ENCODE data around the gene MICAL3.

MICAL3 gene

GRCh38 chr22:17884084-17884483, 140.3 kb downstream of the MICAL3 start:
- Histone ChIP-seq H3K27me3 (replicated peaks) (no peaks in the 10 kb centered on the region), H3K27ac (no peak overlapping the region), H3K36me3 (replicated peaks) (peaks cover 7% of the 10 kb centered on the region), H3K4me3 (ENCODE audit: low read depth, low read length) (no peak overlapping the region)
- in situ Hi-C loops (cut with HindIII; ENCODE audit: low pct_ligation_motif_present, low sequenced_read_pairs): no loop called here
- TF ChIP-seq CTCF (IDR thresholded peaks at IDR 0.05; ENCODE audit: low read depth, low read length, missing control alignments): no peak
- DNase-seq: no peak

- Histone ChIP-seq H3K27ac (no peak overlapping the region), H3K27me3 (replicated peaks) (no peaks in the 10 kb centered on the region), H3K4me3 (ENCODE audit: low read depth, low read length) (no peak overlapping the region), H3K36me3 (replicated peaks) (peaks cover 9% of the 10 kb centered on the region)
- in situ Hi-C loops (cut with HindIII; ENCODE audit: low pct_ligation_motif_present, low sequenced_read_pairs): no loop called here
- DNase-seq: no peak
- TF ChIP-seq CTCF (IDR thresholded peaks at IDR 0.05; ENCODE audit: low read depth, low read length, missing control alignments): no peak
These were observed 141.0 kb downstream of the MICAL3 start for GRCh38 chr22:17883356-17883755.

GRCh38 chr22:17882727-17883126, 141.6 kb downstream of the MICAL3 start:
- no peak for DNase-seq
- Histone ChIP-seq H3K4me3 (ENCODE audit: low read depth, low read length) (no peak overlapping the region), H3K27me3 (replicated peaks) (no peaks in the 10 kb centered on the region), H3K27ac (no peak overlapping the region), H3K36me3 (replicated peaks) (peaks cover 9% of the 10 kb centered on the region)
- no peak for TF ChIP-seq CTCF (IDR thresholded peaks at IDR 0.05; ENCODE audit: low read depth, low read length, missing control alignments)
- in situ Hi-C loops (cut with HindIII; ENCODE audit: low pct_ligation_motif_present, low sequenced_read_pairs): no loop called here

- no peak for TF ChIP-seq CTCF (IDR thresholded peaks at IDR 0.05; ENCODE audit: low read depth, low read length, missing control alignments)
- no peak overlapping the region for H3K27ac ChIP-seq
- peaks cover 9% of the 10 kb centered on the region for H3K36me3 ChIP-seq (replicated peaks)
- no peak for DNase-seq
- in situ Hi-C loops (cut with HindIII; ENCODE audit: low pct_ligation_motif_present, low sequenced_read_pairs): no loop called here
- H3K4me3 ChIP-seq (ENCODE audit: low read depth, low read length): no peak overlapping the region
- H3K27me3 ChIP-seq (replicated peaks): no peaks in the 10 kb centered on the region
These were observed 142.2 kb downstream of the MICAL3 start for GRCh38 chr22:17882162-17882561.

- no peak for TF ChIP-seq CTCF (IDR thresholded peaks at IDR 0.05; ENCODE audit: low read depth, low read length, missing control alignments)
- Histone ChIP-seq H3K27me3 (replicated peaks) (no peaks in the 10 kb centered on the region), H3K4me3 (ENCODE audit: low read depth, low read length) (no peak overlapping the region), H3K36me3 (replicated peaks) (peaks cover 9% of the 10 kb centered on the region), H3K27ac (no peak overlapping the region)
- in situ Hi-C loops (cut with HindIII; ENCODE audit: low pct_ligation_motif_present, low sequenced_read_pairs): no loop called here
- no peak for DNase-seq
These were observed 143.0 kb downstream of the MICAL3 start for GRCh38 chr22:17881366-17881765.

- no peak for TF ChIP-seq CTCF (IDR thresholded peaks at IDR 0.05; ENCODE audit: low read depth, low read length, missing control alignments)
- Histone ChIP-seq H3K36me3 (replicated peaks) (peaks cover 3% of the 10 kb centered on the region), H3K27ac (no peak overlapping the region), H3K27me3 (replicated peaks) (no peaks in the 10 kb centered on the region), H3K4me3 (ENCODE audit: low read depth, low read length) (no peak overlapping the region)
- in situ Hi-C loops (cut with HindIII; ENCODE audit: low pct_ligation_motif_present, low sequenced_read_pairs): no loop called here
- no peak for DNase-seq
These were observed 143.9 kb downstream of the MICAL3 start for GRCh38 chr22:17880468-17880867.
